NK-92 (cell line): ENCODE data around the gene GPR18.

Experiments used
- DNase-seq: peaks from one replicate; lab custom pipeline; 2025; ENCODE audit not compliant: unreplicated experiment; lab: John Stamatoyannopoulos, UW

GPR18 gene

GRCh38 chr13:99293178-99293577, 35.0 kb upstream of the GPR18 start:
- DNase-seq, result no peak

- DNase-seq, result no peak
Observed at GRCh38 chr13:99290894-99291293, 32.7 kb upstream of the GPR18 start.

DNA sequence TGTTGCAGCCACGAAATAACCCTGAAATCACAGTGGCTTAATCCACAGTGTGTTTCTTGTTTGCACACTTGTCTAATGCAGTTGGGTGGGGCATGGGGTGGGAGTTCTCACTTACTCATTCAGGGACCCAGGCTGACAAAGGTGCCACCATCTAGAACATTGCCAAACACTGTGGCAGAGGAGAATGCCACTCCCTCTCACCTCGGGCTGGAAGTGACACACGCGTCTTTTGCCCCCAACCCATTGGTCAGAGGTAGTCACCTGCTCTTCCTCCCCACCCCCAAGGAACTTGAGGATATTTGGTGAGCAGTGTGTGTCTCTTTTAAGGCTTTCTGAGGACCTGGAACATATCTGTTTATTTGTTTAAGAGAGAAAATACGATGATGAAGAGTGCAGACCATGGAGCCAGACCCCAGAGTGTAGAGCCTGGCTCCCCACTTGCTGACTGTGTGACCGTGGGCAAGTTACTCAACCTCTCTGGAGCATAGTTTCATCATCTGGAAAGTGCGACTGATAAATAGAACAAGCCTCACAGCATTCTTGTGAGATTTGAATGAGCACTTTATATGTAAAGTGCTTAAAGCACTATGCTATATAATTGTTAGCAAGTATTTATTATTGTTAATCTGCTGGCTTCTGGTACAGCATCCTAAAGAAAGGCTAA, 31.6 kb upstream of the GPR18 start:
- no peak for DNase-seq

GRCh38 chr13:99289271-99289670, 31.1 kb upstream of the GPR18 start:
- no peak for DNase-seq

DNA sequence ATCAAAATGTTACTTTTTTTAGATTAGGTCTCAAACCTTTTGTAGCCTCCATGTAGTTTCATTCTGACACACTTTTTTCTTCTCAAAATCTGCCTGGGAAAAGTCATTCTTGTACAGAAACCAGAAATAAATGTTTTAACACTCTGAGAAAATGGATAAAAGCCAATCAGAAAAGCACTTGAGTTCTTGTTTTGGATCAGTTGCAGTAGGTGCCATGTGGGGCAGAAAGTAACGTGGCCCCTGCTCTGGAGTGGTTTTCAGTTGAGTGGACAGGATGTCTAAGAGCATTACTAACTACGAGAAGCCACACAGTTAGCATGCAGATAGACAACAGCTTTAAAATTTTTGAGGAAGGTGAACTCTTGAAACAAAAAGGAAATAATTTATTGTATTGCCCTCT, 29.9 kb upstream of the GPR18 start:
- DNase-seq, result no peak

DNA sequence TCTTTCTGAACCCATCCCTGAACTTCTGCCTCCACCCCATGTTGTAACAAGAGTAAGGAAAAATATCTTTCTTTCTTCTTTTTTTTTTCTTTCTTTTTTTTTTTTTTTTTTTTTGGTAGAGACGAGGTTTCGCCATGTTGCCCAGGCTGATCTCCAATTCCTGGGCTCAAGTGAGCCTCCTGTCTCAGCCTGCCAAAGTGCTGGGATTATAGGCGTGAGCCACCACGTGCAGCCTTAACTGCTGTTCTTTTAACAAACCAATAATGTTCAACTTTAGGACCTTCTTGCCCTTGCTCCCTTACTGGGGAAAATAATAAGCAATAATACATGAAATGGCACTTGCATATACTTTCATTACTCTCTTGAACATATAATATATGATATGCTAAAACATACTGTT, 29.4 kb upstream of the GPR18 start:
- DNase-seq, result no peak

- no peak for DNase-seq
Observed at GRCh38 chr13:99285432-99286182, 27.4 kb upstream of the GPR18 start.

GRCh38 chr13:99282264-99283231, 24.4 kb upstream of the GPR18 start:
- DNase-seq, result no peak

DNA sequence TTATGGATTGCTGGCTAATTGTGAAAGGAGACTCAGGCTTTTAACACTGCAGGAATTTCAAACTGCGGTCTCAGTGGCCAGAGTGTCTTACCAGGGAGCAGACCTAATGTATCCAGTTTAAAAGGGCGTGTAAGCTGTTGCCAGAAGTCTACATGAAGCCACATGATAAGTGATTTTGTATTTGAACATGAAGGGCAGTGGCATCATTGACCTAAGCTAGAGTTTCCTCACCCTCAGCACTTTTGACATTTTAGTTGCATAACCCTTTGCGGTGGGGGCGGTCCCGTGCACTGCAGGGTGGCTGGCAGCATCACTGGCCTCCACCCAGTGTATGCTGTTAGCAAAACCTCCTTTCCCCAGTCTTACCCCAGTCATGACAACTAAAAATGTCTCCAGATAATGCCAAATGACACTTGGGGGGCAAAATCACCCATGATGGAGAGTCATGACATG, 23.7 kb upstream of the GPR18 start:
- DNase-seq, result no peak

- no peak for DNase-seq
Observed at GRCh38 chr13:99280166-99280565, 22.0 kb upstream of the GPR18 start.

DNA sequence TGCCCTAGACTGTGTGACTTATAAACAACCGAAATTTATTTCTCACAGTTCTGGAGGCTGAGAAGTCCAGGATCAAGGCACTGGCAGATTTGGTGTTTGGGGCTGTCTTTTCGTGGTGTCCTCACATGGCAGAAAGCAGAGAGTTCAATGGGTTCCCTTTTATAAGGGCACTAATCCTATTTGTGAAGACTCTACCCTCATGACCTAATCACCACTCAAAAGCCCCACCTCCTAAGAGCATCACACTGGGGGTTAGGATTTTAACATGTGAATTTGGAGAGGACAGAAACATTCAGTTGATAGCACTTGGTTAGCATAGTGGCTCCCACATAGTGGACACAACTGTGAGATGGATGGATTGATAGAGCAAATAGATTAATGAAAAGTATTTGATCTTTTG, 21.5 kb upstream of the GPR18 start:
- DNase-seq, result no peak

GRCh38 chr13:99278843-99279242, 20.7 kb upstream of the GPR18 start:
- no peak for DNase-seq

GRCh38 chr13:99278200-99278599, 20.0 kb upstream of the GPR18 start:
- no peak for DNase-seq

GRCh38 chr13:99277629-99278028, 19.4 kb upstream of the GPR18 start:
- no peak for DNase-seq

- no peak for DNase-seq
Observed at GRCh38 chr13:99276706-99277105, 18.5 kb upstream of the GPR18 start.

GRCh38 chr13:99275093-99275469, 16.9 kb upstream of the GPR18 start:
- no peak for DNase-seq

DNA sequence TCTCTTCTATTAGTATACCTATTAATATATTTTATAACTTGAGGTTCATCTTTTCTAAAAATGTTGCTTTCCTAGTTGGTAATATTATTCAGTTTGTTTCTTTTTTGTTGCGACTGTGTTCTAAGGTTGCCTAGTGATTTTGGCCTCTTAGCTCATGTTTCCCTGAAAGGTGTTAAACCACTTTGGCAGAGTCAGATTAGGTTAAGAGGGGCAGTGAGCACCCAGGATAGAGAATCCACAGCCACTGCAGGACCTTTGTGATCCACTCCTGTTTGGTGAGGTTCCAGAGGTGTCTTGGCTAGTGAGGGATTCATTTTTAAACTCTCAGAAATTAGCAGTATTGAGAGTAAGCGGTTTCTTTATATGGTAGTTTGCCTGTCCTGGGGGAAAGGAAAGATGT, 14.9 kb upstream of the GPR18 start:
- DNase-seq, result no peak

DNA sequence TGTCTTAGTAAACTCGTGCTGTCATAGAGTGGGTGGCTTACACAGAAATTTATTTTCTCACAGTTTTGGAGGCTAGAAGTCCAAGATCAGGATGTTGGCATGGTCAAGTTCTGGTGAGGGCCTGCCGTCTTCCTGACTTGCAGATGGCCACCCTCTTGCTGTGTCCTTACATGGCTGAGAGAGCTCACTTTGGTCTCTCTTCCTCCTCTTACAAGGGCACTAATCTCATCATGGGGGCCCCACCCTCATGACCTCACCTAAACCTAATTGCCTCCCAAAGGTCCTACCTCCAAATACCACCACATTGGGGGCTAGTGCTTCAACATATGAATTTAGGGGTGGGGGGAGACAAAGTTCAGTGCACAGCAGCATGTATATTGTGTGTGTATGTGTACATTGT, 14.3 kb upstream of the GPR18 start:
- DNase-seq, result no peak

GRCh38 chr13:99271249-99271648, 13.1 kb upstream of the GPR18 start:
- DNase-seq, result no peak

GRCh38 chr13:99270518-99270917, 12.3 kb upstream of the GPR18 start:
- DNase-seq, result no peak

DNA sequence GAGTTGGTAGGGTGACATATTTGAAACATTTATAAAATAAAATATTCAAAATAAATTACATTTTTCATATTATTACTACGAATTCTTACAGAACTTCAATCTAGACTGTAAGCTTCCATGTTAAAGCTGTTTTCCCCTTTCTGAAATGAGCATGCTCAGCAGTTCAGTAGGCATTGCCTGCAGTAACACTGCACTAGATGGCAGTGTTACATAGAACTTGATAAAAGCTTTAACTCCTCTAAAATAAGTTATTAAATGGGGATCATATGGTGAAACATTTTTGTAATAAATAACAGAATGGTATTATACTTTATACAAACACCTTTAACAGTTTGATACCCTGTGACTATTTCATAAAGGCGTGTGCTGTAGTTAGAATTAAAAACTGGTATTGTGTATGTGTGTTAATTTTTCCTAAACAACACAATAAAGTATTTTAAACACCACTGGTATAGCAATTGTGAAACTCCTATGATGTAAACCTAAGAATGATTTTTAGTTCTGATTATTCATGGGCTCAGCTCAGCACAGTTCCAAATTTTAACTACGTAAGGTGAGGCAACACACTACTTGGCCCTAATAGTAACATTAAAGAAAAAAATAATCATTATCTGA, 11.6 kb upstream of the GPR18 start:
- DNase-seq, result no peak
